ENCODE data around the gene MRM1.

MRM1 gene

GRCh38 chr17:36655726-36656125 lies 54.3 kb downstream of the MRM1 start:
- H2BK12ac ChIP-seq (ENCODE audit: low read length): no peak overlapping the region
- no peak overlapping the region for H4K8ac ChIP-seq (ENCODE audit: low read depth, low read length)
- H4K12ac ChIP-seq (ENCODE audit: low read depth, low read length): no peak overlapping the region
- no peaks in the 10 kb centered on the region for H3K79me2 ChIP-seq (ENCODE audit: control insufficient read depth, insufficient read depth, low read length, poor library complexity)
- H3K9ac ChIP-seq (ENCODE audit: low read length): no peak overlapping the region
- H3K4me1 ChIP-seq (ENCODE audit: control insufficient read depth in 1 of 2, insufficient read depth in 2 of 2, low read length in 2 of 2): peaks cover 0 to 9% of the 10 kb centered on the region in 2 experiments
- no CpG with 5 or more reads among the region's 7 CpGs for WGBS (ENCODE audit: extremely low coverage, insufficient coverage, insufficient read length)
- no peak overlapping the region for H3K4ac ChIP-seq (ENCODE audit: low read depth, low read length)
- no peaks in the 10 kb centered on the region for H3K36me3 ChIP-seq (ENCODE audit: control insufficient read depth in 1 of 2, insufficient read depth in 2 of 2, low read length in 2 of 2)
- H3K18ac ChIP-seq (ENCODE audit: low read length): no peak overlapping the region
- H2BK5ac ChIP-seq (ENCODE audit: low read depth, low read length, poor library complexity): no peak overlapping the region
- no peak overlapping the region for H3K27ac ChIP-seq (ENCODE audit: low read depth, low read length)
- H3K27me3 ChIP-seq (ENCODE audit: insufficient read depth, low read length): peaks cover 11% of the 10 kb centered on the region
- peaks cover 2% of the 10 kb centered on the region for H3K9me3 ChIP-seq (ENCODE audit: insufficient read depth, low read depth, low read length)
- no peak overlapping the region for H2BK120ac ChIP-seq (ENCODE audit: insufficient read depth, low read length, poor library complexity)
- DNase-seq: no peak
- no peak overlapping the region for H2AK5ac ChIP-seq (ENCODE audit: low read length)
- no peak overlapping the region for H3K4me2 ChIP-seq (ENCODE audit: low read length)
- H4K91ac ChIP-seq (ENCODE audit: low read depth, low read length): no peak overlapping the region
- H3K14ac ChIP-seq (ENCODE audit: low read length): no peak overlapping the region
- no peak overlapping the region for H2AFZ ChIP-seq (ENCODE audit: insufficient read depth, low read length, poor library complexity)
- no peak overlapping the region for H3K4me3 ChIP-seq (ENCODE audit: low read depth, low read length)
- no peak overlapping the region for H3K23ac ChIP-seq (ENCODE audit: low read length)
- H3K79me1 ChIP-seq (ENCODE audit: low read length): no peaks in the 10 kb centered on the region

DNA sequence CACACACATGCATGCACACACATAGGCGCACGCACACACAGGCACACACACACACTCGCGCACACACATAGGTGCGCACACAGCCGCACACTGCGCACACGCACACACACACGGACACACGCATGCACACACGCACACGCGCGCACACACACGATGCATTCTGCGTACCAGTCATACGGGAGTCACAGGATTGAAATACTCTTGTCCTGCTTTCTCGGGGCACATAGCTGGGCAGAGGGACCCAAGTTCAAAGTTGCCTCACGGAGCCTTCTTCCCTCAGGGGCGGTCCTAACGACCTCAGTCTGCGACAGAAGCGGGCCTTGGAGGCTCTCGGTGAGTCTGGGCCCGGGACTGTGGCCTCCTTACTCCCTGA lies 56.0 kb downstream of the MRM1 start:
- no peak overlapping the region for H3K27ac ChIP-seq (ENCODE audit: low read depth, low read length)
- no peak overlapping the region for H4K8ac ChIP-seq (ENCODE audit: low read depth, low read length)
- H3K4me2 ChIP-seq (ENCODE audit: low read length): peak overlapping the region; percentile 91
- no peaks in the 10 kb centered on the region for H3K79me1 ChIP-seq (ENCODE audit: low read length)
- H2BK12ac ChIP-seq (ENCODE audit: low read length): no peak overlapping the region
- no peak overlapping the region for H2AFZ ChIP-seq (ENCODE audit: insufficient read depth, low read length, poor library complexity)
- H3K14ac ChIP-seq (ENCODE audit: low read length): no peak overlapping the region
- WGBS (ENCODE audit: extremely low coverage, insufficient coverage, insufficient read length): no CpG with 5 or more reads among the region's 25 CpGs
- H3K4ac ChIP-seq (ENCODE audit: low read depth, low read length): no peak overlapping the region
- peaks cover 0 to 4% of the 10 kb centered on the region in 2 experiments for H3K4me1 ChIP-seq (ENCODE audit: control insufficient read depth in 1 of 2, insufficient read depth in 2 of 2, low read length in 2 of 2)
- H3K4me3 ChIP-seq (ENCODE audit: low read depth, low read length): peak overlapping the region; percentile 49
- H2BK5ac ChIP-seq (ENCODE audit: low read depth, low read length, poor library complexity): no peak overlapping the region
- H4K91ac ChIP-seq (ENCODE audit: low read depth, low read length): no peak overlapping the region
- H3K79me2 ChIP-seq (ENCODE audit: control insufficient read depth, insufficient read depth, low read length, poor library complexity): no peaks in the 10 kb centered on the region
- no peak overlapping the region for H4K12ac ChIP-seq (ENCODE audit: low read depth, low read length)
- no peak overlapping the region for H3K18ac ChIP-seq (ENCODE audit: low read length)
- no peak overlapping the region for H3K23ac ChIP-seq (ENCODE audit: low read length)
- H2BK120ac ChIP-seq (ENCODE audit: insufficient read depth, low read length, poor library complexity): no peak overlapping the region
- no peak for DNase-seq
- H3K9ac ChIP-seq (ENCODE audit: low read length): no peak overlapping the region
- peaks cover 11% of the 10 kb centered on the region for H3K27me3 ChIP-seq (ENCODE audit: insufficient read depth, low read length)
- no peaks in the 10 kb centered on the region for H3K36me3 ChIP-seq (ENCODE audit: control insufficient read depth in 1 of 2, insufficient read depth in 2 of 2, low read length in 2 of 2)
- peaks cover 7% of the 10 kb centered on the region for H3K9me3 ChIP-seq (ENCODE audit: insufficient read depth, low read depth, low read length)
- no peak overlapping the region for H2AK5ac ChIP-seq (ENCODE audit: low read length)

DNA sequence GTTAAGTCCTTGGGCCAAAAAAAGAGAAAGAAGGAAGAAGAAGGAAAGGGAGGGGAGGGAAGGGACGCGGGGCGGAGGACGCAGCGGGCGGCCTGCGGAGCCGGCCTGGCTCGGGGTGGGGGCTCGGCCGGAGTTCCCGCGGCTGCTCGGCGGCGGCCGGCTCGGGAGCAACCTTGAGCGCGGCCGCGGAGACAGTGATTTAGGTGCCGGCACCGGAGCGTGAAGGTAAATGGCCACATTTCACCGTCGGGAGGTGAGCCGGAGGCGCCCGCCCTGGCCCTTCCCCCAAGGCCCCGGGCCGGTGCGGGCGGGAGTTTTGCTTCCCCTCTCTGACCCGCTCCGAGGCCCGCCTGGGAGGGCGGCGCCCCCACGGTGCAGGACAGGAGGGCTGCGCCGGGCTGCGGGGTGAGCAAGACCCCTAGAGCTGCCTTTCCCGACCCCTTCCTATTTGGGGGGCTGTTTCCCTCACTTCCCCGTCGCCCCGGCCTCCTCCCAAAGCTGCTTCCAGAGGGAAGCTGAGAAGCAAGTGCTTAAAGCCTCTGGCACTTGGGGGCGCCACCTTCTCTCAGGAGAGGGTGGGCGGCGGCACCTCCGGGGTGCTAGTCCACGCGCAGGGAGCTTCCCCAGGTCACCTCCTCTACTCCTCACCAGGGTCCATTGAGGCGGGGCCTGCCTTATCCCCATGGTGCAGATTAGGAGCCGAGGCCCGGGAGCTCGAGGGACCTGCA lies 56.5 kb downstream of the MRM1 start:
- Histone ChIP-seq H4K91ac (ENCODE audit: low read depth, low read length) (no peak overlapping the region), H2BK12ac (ENCODE audit: low read length) (no peak overlapping the region), H3K4me2 (ENCODE audit: low read length) (peak overlapping the region; percentile 91), H3K27ac (ENCODE audit: low read depth, low read length) (no peak overlapping the region), H4K8ac (ENCODE audit: low read depth, low read length) (no peak overlapping the region), H3K9ac (ENCODE audit: low read length) (no peak overlapping the region), H2BK5ac (ENCODE audit: low read depth, low read length, poor library complexity) (no peak overlapping the region), H3K9me3 (ENCODE audit: insufficient read depth, low read depth, low read length) (peaks cover 7% of the 10 kb centered on the region), H4K12ac (ENCODE audit: low read depth, low read length) (no peak overlapping the region), H3K4ac (ENCODE audit: low read depth, low read length) (no peak overlapping the region), H3K4me3 (ENCODE audit: low read depth, low read length) (peak overlapping the region; percentile 49), H3K18ac (ENCODE audit: low read length) (no peak overlapping the region), H3K4me1 (ENCODE audit: control insufficient read depth in 1 of 2, insufficient read depth in 2 of 2, low read length in 2 of 2) (peaks cover 0 to 4% of the 10 kb centered on the region in 2 experiments), H3K36me3 (ENCODE audit: control insufficient read depth in 1 of 2, insufficient read depth in 2 of 2, low read length in 2 of 2) (no peaks in the 10 kb centered on the region), H2AFZ (ENCODE audit: insufficient read depth, low read length, poor library complexity) (no peak overlapping the region), H2BK120ac (ENCODE audit: insufficient read depth, low read length, poor library complexity) (no peak overlapping the region), H3K23ac (ENCODE audit: low read length) (no peak overlapping the region), H3K79me2 (ENCODE audit: control insufficient read depth, insufficient read depth, low read length, poor library complexity) (no peaks in the 10 kb centered on the region), H2AK5ac (ENCODE audit: low read length) (no peak overlapping the region), H3K14ac (ENCODE audit: low read length) (no peak overlapping the region), H3K79me1 (ENCODE audit: low read length) (no peaks in the 10 kb centered on the region), H3K27me3 (ENCODE audit: insufficient read depth, low read length) (peaks cover 11% of the 10 kb centered on the region)
- WGBS (ENCODE audit: extremely low coverage, insufficient coverage, insufficient read length): no CpG with 5 or more reads among the region's 57 CpGs
- peak in 1 of 2 donors; percentile 1 for DNase-seq

All from trophoblast cell (in vitro differentiated cells and primary cell).